BJ (cell line): ENCODE results near the gene PTK6. TPM values are rescaled to one million over a fixed set of nuclear protein-coding genes. Genes with fewer than 3 reads are reported as not detected.

Source experiments
- CTCF ChIA-PET: fragments of 350-600 bp; formaldehyde crosslinking; extraction: SDS; loops from one replicate; lab custom pipeline; 2021; ENCODE audit warnings: antibody characterized with exemption, inconsistent platforms; lab: Yijun Ruan, JAX
- POLR2A ChIA-PET: fragments of 300-600 bp; sonication (Branson Sonifier 250); formaldehyde crosslinking; extraction: SDS; loops from one replicate; lab custom pipeline; 2021; ENCODE audit warnings: antibody characterized with exemption; lab: Charles Lee
- DNase-seq: peaks from one replicate; pipeline ENCODE4 v3.0.0-alpha.2; 2011; ENCODE audit warnings: low read depth
- H3K27me3 ChIP-seq: 2 replicates; pipeline ENCODE4 v1.6.0; 2011; ENCODE audit warnings: low read length; ENCODE audit not compliant: control insufficient read depth, insufficient read depth
- H3K36me3 ChIP-seq: 2 replicates; pipeline ENCODE4 v1.5.1; 2011; ENCODE audit warnings: low read length; ENCODE audit not compliant: control insufficient read depth, insufficient read depth
- H3K4me3 ChIP-seq: 2 replicates; pipeline ENCODE4 v1.5.1; 2011; ENCODE audit warnings: low read depth, mild to moderate bottlenecking, control low read depth, low read length
- polyA plus RNA-seq: library from polyadenylated mRNA; depleted of rRNA; stranded (reverse); fragments of >200 nt; gene quantifications from 2 replicates; pipeline ENCODE4 v1.2.3, GENCODE V29; 2011
- TF ChIP-seq, protein P1 (sequence below): IDR thresholded peaks from 2 replicates; pipeline ENCODE4 v1.5.1; 2011; ENCODE audit warnings: low read depth, mild to moderate bottlenecking, control low read depth, inconsistent platforms, low read length, moderate library complexity; ENCODE audit not compliant: insufficient read depth

PTK6 gene
- polyA plus RNA-seq, 1 experiment: 0.05 TPM

GRCh38 chr20:63567386-63568169, 30.4 kb upstream of the PTK6 start:
- Histone ChIP-seq H3K36me3 (peaks cover 18% of the 10 kb centered on the region), H3K4me3 (no peak overlapping the region), H3K27me3 (no peaks in the 10 kb centered on the region)
- TF ChIP-seq, protein P1, sequence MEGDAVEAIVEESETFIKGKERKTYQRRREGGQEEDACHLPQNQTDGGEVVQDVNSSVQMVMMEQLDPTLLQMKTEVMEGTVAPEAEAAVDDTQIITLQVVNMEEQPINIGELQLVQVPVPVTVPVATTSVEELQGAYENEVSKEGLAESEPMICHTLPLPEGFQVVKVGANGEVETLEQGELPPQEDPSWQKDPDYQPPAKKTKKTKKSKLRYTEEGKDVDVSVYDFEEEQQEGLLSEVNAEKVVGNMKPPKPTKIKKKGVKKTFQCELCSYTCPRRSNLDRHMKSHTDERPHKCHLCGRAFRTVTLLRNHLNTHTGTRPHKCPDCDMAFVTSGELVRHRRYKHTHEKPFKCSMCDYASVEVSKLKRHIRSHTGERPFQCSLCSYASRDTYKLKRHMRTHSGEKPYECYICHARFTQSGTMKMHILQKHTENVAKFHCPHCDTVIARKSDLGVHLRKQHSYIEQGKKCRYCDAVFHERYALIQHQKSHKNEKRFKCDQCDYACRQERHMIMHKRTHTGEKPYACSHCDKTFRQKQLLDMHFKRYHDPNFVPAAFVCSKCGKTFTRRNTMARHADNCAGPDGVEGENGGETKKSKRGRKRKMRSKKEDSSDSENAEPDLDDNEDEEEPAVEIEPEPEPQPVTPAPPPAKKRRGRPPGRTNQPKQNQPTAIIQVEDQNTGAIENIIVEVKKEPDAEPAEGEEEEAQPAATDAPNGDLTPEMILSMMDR: no peak
- no peak for DNase-seq
- ChIA-PET CTCF (interaction anchor here (1.0 kb wide), 1 partner anchor 29 kb away, joined by 3 read pairs; no protein-coding TSS in a partner anchor), POLR2A (no interaction called here)

- ChIA-PET POLR2A (no interaction called here), CTCF (interaction anchor here (1.0 kb wide), 1 partner anchor 29 kb away, joined by 3 read pairs; no protein-coding TSS in a partner anchor)
- TF ChIP-seq, protein P1: no peak
- H3K36me3 ChIP-seq: peaks cover 19% of the 10 kb centered on the region
- no peak for DNase-seq
- no peaks in the 10 kb centered on the region for H3K27me3 ChIP-seq
- H3K4me3 ChIP-seq: no peak overlapping the region
Measured at GRCh38 chr20:63567136-63567385, 29.9 kb upstream of the PTK6 start.

GRCh38 chr20:63566395-63567135, 29.4 kb upstream of the PTK6 start:
- Histone ChIP-seq H3K27me3 (no peaks in the 10 kb centered on the region), H3K36me3 (peaks cover 19% of the 10 kb centered on the region), H3K4me3 (no peak overlapping the region)
- CTCF ChIA-PET: interaction anchor here (1.0 kb wide), 1 partner anchor 28 kb away, joined by 3 read pairs; no protein-coding TSS in a partner anchor
- DNase-seq: no peak
- TF ChIP-seq, protein P1: no peak
- POLR2A ChIA-PET: no interaction called here

GRCh38 chr20:63565699-63566335, 28.6 kb upstream of the PTK6 start:
- Histone ChIP-seq H3K27me3 (no peaks in the 10 kb centered on the region), H3K36me3 (peaks cover 24% of the 10 kb centered on the region), H3K4me3 (no peak overlapping the region)
- TF ChIP-seq, protein P1: no peak
- no peak for DNase-seq
- CTCF ChIA-PET: no interaction called here
- POLR2A ChIA-PET: interaction anchor here (0.6 kb wide), 1 partner anchor 8 kb away, joined by 3 read pairs; the partner anchor contains the start of gene HELZ2
